Adrenal gland (tissue), 5 donors: ENCODE results near the gene MYOCD.

Experiments used
- CTCF ChIP-seq, 6 experiments: fragments of 450-650 bp in 4 of 6; fragments of 200-600 bp in 2 of 6; sonication (generic) in 1 of 6; IDR thresholded peaks; 1 replicate in 5 of 6; 2 replicates in 1 of 6; pipeline versions ENCODE4 v1.5.1 to v1.8.0; 2016 to 2021; ENCODE audit warnings: antibody characterized with exemption in 6 of 6, mild to moderate bottlenecking in 2 of 6, moderate library complexity in 1 of 6
- POLR2A ChIP-seq, 2 donors: fragments of 450-650 bp; IDR thresholded peaks; one replicate each; pipeline ENCODE4 v1.6.1; 2017; ENCODE audit warnings: antibody characterized with exemption in 2 of 2, mild to moderate bottlenecking in 2 of 2, moderate library complexity in 1 of 2
- donor health status: DM: no; HTN: no; CAD: no.

- no peak for TF ChIP-seq CTCF (IDR thresholded peaks at IDR 0.05)
- no peak for TF ChIP-seq POLR2A (IDR thresholded peaks at IDR 0.05)
These were observed 77.4 kb downstream of the MYOCD start for GRCh38 chr17:12743046-12743445.
